HS-5 (cell line): ENCODE data around the gene LINGO3.

Experiments
- DNase-seq: peaks from one replicate; pipeline ENCODE4 v3.0.0-alpha.2; 2012; ENCODE audit warnings: low read depth

The LINGO3 gene

DNA sequence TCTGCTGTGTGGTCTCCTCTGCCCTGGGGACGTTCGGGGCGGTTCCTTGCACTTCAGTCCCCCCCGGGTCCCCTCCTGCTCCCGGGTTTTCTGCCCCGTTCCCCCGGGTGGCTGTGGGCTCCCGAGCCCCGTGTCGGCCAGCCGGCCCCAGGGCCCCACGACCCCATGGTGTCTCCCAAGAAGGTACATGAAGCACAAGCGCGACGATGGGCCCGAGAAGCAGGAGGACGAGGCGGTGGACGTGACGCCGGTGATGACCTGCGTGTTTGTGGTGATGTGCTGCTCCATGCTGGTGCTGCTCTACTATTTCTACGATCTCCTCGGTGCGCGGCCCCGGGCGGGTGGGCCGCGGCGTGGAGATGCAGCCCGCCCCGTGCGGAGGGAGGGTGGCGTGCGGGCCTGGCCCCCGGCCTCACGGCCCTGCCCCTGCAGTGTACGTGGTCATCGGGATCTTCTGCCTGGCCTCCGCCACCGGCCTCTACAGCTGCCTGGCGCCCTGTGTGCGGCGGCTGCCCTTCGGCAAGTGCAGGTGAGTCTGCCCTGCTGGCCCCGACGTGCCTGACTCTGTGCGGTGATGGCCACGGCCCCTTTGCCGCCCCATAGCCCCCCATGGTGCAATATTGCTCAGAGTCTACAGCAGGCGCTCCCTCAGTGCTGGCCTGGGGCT lies 31.8 kb upstream of the LINGO3 start:
- DNase-seq = no peak

- DNase-seq = no peak
These were observed 31.0 kb upstream of the LINGO3 start for GRCh38 chr19:2338751-2339643.

- no peak for DNase-seq
These were observed 30.2 kb upstream of the LINGO3 start for GRCh38 chr19:2338055-2338615.

GRCh38 chr19:2337329-2337707 lies 29.4 kb upstream of the LINGO3 start:
- DNase-seq = no peak

DNA sequence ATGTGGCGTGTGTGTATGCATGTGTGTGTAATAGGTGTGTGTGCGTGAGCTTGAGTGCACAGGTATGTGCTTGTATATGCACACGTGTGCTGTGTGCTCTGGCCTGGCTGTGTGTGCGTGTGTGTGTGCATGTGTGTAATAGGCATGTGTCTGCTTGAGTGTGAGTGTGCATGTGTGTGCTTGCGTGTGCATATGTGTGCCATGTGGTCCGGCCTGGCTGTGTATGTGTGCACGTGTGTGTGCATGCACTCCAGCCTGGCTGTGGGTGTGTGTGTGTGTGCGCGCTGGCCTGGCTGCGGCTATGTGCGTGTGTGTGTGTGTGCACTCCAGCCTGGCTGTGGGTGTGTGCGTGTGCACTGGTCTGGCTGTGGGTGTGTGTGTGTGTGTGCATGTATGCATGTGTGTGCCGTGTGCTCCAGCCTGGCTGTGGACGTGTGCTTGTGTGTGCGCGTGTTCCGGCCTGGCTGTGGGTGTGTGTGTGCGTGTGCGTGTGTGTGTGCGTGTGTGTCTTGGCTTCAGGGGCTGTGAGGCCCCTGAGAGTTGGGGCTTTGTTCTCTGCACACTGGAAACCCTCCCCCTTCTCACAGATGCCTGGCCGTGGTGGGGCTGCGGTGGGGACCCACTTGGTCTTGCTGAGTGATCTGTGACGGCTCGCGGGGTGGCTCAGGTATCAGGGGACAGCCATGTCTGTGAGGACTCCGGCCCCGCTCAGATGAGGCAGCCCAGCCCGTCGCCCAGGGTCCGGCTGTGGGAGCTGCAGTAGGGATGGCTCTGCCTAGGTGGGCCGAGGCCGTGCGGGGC lies 28.8 kb upstream of the LINGO3 start:
- no peak for DNase-seq

- DNase-seq = no peak
These were observed 27.9 kb upstream of the LINGO3 start for GRCh38 chr19:2335848-2336247.

- DNase-seq = no peak
These were observed 27.3 kb upstream of the LINGO3 start for GRCh38 chr19:2334986-2335846.

- no peak for DNase-seq
These were observed 26.5 kb upstream of the LINGO3 start for GRCh38 chr19:2334426-2334825.

- DNase-seq = no peak
These were observed 25.9 kb upstream of the LINGO3 start for GRCh38 chr19:2333807-2334211.

GRCh38 chr19:2333027-2333806 lies 25.3 kb upstream of the LINGO3 start:
- DNase-seq = no peak

- DNase-seq = no peak
These were observed 24.5 kb upstream of the LINGO3 start for GRCh38 chr19:2332341-2333026.

- no peak for DNase-seq
These were observed 23.8 kb upstream of the LINGO3 start for GRCh38 chr19:2331601-2332246.

GRCh38 chr19:2330632-2331284 lies 22.8 kb upstream of the LINGO3 start:
- no peak for DNase-seq

- no peak for DNase-seq
These were observed 22.3 kb upstream of the LINGO3 start for GRCh38 chr19:2330255-2330631.

GRCh38 chr19:2329501-2329916 lies 21.6 kb upstream of the LINGO3 start:
- no peak for DNase-seq

GRCh38 chr19:2329149-2329478 lies 21.2 kb upstream of the LINGO3 start:
- DNase-seq = no peak

- DNase-seq = peak; percentile 36
These were observed 20.6 kb upstream of the LINGO3 start, which contains the start of the genes LSM7 and SPPL2B for GRCh38 chr19:2328401-2329148. TSS of gene LSM7 (minus strand) at chr19:2328586. CDS start at chr19:2328566, 20 bp downstream. TSS of gene SPPL2B (plus strand) at chr19:2328684. CDS start at chr19:2328710, 26 bp downstream.

DNA sequence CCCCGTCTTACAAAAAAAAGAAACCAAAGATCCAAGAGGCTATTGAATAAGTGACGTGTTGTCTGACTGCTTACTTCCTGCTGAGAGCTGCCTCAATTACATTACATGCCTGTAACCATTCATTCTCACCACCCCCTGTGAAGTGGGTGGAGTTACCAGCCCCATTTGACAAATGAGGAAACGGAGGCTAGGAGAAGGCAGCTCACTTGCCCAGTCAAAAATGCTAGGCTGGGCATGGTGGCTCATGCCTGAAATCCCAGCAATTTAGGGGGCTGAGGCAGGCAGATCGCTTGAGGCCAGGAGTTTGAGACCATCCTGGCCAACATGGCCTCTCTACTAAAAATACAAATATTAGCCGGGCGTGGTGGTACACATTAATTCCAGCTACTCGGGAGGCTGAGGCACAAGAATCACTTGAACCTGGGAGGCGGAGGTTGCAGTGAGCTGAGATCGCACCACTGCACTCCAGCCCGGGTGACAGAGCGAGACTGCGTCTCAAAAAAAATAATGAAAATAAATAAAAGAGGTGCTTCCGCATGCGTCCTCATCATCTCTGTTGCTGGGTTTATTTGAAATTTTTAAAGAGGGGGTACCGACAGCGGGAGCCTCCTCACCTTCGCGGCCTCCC lies 19.9 kb upstream of the LINGO3 start:
- DNase-seq = peak; percentile 34
